Muscle of leg (tissue), 11 donors: ENCODE measurements around the gene MPRIP. TPM values are rescaled to one million over a fixed set of nuclear protein-coding genes. Genes with fewer than 3 reads are reported as not detected.

Experiments used
- DNase-seq: peaks from one replicate; pipeline ENCODE4 v3.0.0; 2013
- H3K27ac ChIP-seq: one replicate; pipeline ENCODE4 v1.5.1; 2013; ENCODE audit warnings: mild to moderate bottlenecking, low read length, control low read depth
- H3K27me3 ChIP-seq: one replicate; pipeline ENCODE4 v1.6.1; 2013; ENCODE audit warnings: low read length; ENCODE audit not compliant: control insufficient read depth, insufficient read depth
- H3K36me3 ChIP-seq: one replicate; pipeline ENCODE4 v1.6.1; 2013; ENCODE audit warnings: low read length; ENCODE audit not compliant: control insufficient read depth, insufficient read depth
- H3K4me1 ChIP-seq: one replicate; pipeline ENCODE4 v1.6.1; 2013; ENCODE audit warnings: low read length; ENCODE audit not compliant: control insufficient read depth, insufficient read depth
- H3K4me3 ChIP-seq: one replicate; pipeline ENCODE4 v1.5.1; 2013; ENCODE audit warnings: low read length, control low read depth
- H3K9me3 ChIP-seq: replicated peaks from 2 replicates; pipeline ENCODE4 v1.6.1; 2013; ENCODE audit warnings: low read depth, low read length; ENCODE audit not compliant: control insufficient read depth
- WGBS: methylation state at CpG from one replicate; pipeline ENCODE4 v1.1.5; 2013; ENCODE audit warnings: missing lambda C conversion rate; ENCODE audit not compliant: insufficient coverage; 5-methylcytosine and 5-hydroxymethylcytosine counted together
- polyA plus RNA-seq, 8 donors: library from polyadenylated mRNA; unstranded; fragments of 120-200 nt; gene quantifications; one replicate each; pipeline versions ENCODE4 v1.2.1 to v1.2.3, GENCODE V29; 2013; ENCODE audit warnings: inconsistent platforms in 1 of 8, low replicate concordance in 1 of 8; ENCODE audit not compliant: insufficient read length in 8 of 8, insufficient read depth in 1 of 8
- total RNA-seq: library from RNA; stranded (reverse); fragments of 120-200 nt; gene quantifications from one replicate; pipeline ENCODE4 v1.2.4, GENCODE V29; 2013

The MPRIP gene
- total and polyA plus RNA-seq, 9 donors: 144 to 211 (median 198) TPM

DNA sequence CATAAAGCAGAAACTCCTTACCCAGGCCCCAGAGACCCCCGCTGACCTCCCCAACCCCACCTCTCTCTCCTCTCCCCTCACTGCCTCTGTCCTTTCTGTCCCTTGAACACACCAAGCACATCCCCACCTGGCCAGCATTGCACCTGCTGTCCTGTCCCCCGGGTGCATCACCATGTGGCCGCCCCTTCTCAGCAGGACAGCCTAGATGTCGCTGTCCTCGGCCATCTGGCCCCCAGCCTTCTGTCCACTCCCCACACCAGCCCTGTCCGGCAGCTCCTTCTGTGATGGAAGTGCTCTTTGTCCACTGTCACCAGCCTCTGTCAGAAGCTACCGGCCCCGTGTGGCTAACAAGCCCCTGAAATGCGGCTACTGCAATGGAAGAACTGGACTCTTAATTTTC, 12.3 kb upstream of the MPRIP start:
- H3K9me3 ChIP-seq: no peaks in the 10 kb centered on the region
- WGBS: 47% methylated on average over 8 of the region's 9 CpGs
- H3K4me1 ChIP-seq: peaks cover 65% of the 10 kb centered on the region

DNA sequence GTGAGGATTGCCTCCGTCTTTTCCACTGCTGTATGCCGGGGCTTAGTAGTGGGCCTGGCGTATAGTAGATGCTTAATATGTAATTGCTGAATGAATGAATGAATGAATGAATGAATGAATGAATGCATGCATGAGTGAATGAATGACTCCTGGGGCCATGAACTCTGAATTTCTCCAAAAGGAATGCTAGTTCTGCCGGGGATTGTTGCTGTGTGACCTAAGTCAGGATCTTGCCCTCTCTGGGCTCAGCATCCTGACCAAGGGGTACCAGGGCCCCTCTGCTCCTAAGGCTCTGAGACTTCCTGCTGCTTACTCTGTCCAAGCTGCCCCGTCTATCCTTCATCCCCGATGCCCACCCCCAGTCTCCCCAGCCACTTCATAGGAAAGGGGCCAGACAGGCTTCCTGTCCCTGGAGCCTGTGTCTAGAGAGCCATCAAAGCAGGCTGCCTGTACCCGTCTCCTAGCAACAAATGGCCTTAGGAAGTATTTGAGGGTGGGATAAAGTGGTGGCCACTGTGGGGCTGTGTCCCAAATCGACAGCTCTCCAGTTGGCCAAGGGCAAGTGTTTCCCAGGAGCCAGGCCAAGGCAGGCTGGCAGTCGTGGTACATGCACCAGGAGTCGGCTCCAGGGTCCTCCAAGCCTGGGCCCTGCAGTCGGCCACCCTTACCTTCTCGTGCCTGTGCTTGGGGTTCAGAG, 11.6 kb upstream of the MPRIP start:
- peaks cover 61% of the 10 kb centered on the region for H3K4me1 ChIP-seq
- H3K36me3 ChIP-seq: no peaks in the 10 kb centered on the region
- 55% methylated on average over 9 of the region's 12 CpGs for WGBS
- H3K27me3 ChIP-seq: no peaks in the 10 kb centered on the region
- no peak for DNase-seq
- H3K4me3 ChIP-seq: no peak overlapping the region
- H3K9me3 ChIP-seq: no peaks in the 10 kb centered on the region
- H3K27ac ChIP-seq: no peak overlapping the region

More for the DNA sequence above, 12.3 kb upstream of the MPRIP start:
- no peak overlapping the region for H3K4me3 ChIP-seq
- H3K27ac ChIP-seq: no peak overlapping the region
- no peak for DNase-seq
- H3K27me3 ChIP-seq: no peaks in the 10 kb centered on the region
- H3K36me3 ChIP-seq: no peaks in the 10 kb centered on the region

DNA sequence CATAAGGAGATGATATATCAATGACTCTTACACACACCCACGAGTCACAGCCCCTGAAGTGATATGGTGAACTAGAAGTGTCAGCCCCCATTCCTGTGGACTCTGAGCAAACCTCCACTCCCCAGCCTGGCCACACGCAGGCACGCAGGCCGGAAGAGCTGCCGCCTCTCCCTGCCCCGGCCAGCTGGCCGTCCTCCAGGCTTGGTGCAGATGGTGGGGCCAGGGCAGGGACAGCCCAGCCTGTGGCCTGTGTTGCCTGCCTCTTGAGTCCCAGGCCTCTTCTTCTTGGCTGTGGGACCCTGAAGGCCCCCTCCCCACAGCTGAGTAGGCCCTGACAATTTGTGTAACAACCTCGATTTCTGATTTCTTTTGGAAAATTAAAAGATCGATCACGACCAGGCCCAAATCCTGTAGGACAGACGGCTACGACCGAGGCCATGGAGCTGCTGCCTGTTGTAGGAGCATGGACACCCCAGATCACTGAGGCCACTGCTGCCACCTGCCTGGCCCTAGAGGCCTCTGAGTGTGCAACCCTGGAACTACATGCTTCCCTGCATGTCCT, 10.0 kb upstream of the MPRIP start:
- Histone ChIP-seq H3K27me3 (no peaks in the 10 kb centered on the region), H3K36me3 (no peaks in the 10 kb centered on the region), H3K27ac (peak overlapping the region; percentile 70), H3K4me1 (peaks cover 71% of the 10 kb centered on the region), H3K9me3 (no peaks in the 10 kb centered on the region), H3K4me3 (no peak overlapping the region)
- 22% methylated on average over 12 of the region's 13 CpGs for WGBS
- DNase-seq: peak; percentile 80

DNA sequence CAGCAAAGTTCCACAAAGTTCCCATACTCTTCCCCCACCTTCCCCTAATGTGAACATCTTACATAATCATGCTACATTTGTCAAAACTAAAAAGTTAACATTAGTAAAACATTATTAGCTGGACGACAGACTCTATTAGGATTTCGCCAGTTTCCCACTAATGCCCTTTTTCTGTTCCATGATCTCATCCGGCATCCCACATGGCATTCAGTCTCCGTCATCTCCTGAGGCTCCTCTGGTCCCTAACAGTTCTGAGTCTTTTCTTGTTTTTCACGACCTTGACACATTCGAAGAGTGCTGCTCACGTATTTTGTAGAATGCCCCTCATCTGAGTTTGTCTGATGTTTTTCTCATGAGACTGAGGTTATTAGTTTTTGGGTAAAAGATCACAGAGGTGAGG, 8.8 kb upstream of the MPRIP start:
- Histone ChIP-seq H3K27ac (no peak overlapping the region), H3K9me3 (no peaks in the 10 kb centered on the region), H3K27me3 (no peaks in the 10 kb centered on the region), H3K4me1 (peaks cover 59% of the 10 kb centered on the region), H3K36me3 (no peaks in the 10 kb centered on the region), H3K4me3 (no peak overlapping the region)
- no peak for DNase-seq
- 98% methylated on average over 4 of the region's 7 CpGs for WGBS

DNA sequence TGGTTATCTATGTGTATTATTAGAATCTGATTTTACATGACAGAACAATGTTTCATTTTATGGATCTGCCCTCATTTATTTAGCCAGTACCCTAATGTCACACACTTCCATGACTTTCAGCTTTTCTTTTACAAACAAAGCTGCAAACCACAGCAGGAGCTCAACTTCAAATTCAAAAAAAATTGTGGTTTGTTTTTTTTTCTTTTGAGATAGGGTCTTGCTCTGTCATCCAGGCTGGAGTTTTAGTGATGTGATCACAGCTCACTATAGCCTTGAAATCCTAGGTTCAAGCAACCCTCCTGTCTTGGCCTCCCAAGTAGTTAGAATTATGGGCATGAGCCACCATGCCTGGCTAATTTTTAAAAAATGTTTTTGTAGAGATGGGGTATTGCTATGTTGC, 8.2 kb upstream of the MPRIP start:
- Histone ChIP-seq H3K4me3 (no peak overlapping the region), H3K27ac (no peak overlapping the region), H3K9me3 (no peaks in the 10 kb centered on the region), H3K36me3 (no peaks in the 10 kb centered on the region), H3K27me3 (no peaks in the 10 kb centered on the region), H3K4me1 (peaks cover 54% of the 10 kb centered on the region)
- no peak for DNase-seq

DNA sequence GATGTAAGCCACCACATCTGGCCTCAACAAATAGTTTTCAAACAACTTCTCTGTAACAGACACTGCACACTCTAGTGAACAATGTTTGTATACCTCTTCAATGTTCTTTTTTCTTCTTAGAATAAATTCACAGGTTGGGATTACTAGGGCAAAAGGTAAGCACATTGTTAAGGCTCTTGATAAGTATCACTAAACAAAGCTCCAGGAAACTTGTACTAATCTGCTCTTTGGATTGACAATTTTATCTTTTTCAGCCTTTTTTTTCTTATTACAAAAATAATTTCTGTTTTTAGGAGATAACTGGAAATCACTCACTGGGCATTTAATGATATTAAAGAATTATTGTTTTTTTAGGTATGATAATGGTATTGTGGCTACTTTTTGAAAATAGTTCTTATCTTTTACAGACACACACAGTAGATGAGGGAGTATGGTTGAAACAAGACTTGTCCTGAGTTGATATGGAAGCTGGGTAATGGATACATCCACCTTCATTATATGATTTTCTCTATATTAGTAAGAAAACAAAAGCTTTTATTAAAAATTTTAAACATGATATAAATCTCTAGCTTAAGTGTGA, 7.7 kb upstream of the MPRIP start:
- no peak overlapping the region for H3K27ac ChIP-seq
- H3K4me1 ChIP-seq: peaks cover 48% of the 10 kb centered on the region
- no peaks in the 10 kb centered on the region for H3K9me3 ChIP-seq

DNA sequence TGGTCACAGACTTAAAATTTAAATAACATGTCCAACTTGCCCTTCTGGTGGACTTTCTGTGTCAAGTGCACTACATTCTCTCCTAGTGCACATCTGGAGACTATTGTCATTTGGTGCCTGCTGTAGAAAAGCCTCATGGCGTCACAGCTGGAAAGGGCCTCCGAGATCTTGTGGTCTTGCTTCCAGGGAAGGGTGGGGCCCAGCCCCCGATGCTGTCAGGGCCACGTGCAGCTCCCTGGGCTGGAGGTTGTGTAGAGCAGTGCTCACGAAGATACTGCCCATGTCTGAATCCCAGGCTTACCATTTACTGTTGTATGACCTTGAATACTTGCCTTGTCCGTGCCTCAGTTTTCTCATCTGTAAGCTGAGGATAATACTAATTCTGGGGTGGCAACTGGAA, 6.8 kb upstream of the MPRIP start:
- no peaks in the 10 kb centered on the region for H3K27me3 ChIP-seq
- 30% methylated on average over 5 of the region's 6 CpGs for WGBS
- peak overlapping the region; percentile 74 for H3K27ac ChIP-seq
- H3K4me1 ChIP-seq: peaks cover 46% of the 10 kb centered on the region
- H3K4me3 ChIP-seq: no peak overlapping the region
- peak; percentile 66 for DNase-seq
- H3K36me3 ChIP-seq: no peaks in the 10 kb centered on the region
- H3K9me3 ChIP-seq: no peaks in the 10 kb centered on the region

More for the DNA sequence above, 7.7 kb upstream of the MPRIP start:
- no peak for DNase-seq
- H3K4me3 ChIP-seq: no peak overlapping the region
- H3K27me3 ChIP-seq: no peaks in the 10 kb centered on the region
- no peaks in the 10 kb centered on the region for H3K36me3 ChIP-seq

DNA sequence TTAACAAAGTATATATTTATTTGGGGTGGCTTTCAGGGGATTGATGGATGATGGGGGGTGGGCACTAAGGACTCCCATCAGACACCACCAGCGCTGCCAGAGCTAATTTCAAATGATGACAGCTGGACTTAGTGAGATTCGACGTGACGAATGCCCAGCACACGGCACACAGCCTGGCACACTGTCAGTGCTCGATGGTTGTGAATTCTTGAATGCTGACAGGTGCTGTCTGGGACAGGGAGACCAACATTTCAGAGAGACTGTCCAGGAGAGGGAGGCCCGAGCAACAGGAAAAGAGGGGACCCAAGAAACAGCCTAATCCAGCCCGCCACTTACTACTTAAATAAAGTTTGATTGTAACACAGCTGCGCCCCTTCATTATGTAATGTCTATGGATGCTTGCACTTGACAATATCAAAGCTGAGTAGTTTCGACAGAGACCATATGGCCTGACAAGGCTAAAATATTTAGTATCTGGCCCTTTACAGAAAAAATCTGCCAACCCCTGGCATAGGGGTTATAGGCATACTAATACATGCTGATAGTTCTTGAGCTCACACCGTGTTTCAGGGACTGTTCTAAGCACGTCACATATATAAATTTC, 6.2 kb upstream of the MPRIP start:
- DNase-seq: peak; percentile 76
- Histone ChIP-seq H3K9me3 (no peaks in the 10 kb centered on the region), H3K4me1 (peaks cover 44% of the 10 kb centered on the region), H3K27ac (peak overlapping the region; percentile 74), H3K4me3 (no peak overlapping the region), H3K36me3 (no peaks in the 10 kb centered on the region), H3K27me3 (no peaks in the 10 kb centered on the region)
- WGBS: 49% methylated on average over 6 of the region's 12 CpGs

DNA sequence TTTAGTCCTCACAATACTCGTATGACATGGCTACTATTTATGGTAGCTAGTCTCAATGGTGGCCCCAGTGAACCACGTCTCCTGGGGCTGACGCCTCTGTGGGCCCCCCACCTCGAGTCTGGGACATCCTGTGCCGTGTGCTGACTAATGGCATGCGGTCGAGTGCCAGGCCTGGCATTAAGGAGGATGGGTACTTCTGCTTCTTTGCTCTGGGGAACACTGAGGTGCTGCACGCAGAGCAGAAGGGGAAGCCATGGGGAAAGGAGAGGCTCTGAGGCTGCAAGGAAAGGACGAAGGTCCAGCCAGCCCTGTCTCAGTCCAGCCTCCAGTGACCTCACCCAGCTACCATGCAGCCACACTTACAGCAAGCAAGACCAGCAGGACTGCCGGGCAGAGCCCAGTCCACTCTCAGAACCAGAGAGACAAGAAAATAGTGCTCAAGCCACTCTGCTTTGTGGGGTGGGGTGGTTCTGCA, 5.7 kb upstream of the MPRIP start:
- peak; percentile 58 for DNase-seq
- 51% methylated on average over 8 of the region's 10 CpGs for WGBS
- no peaks in the 10 kb centered on the region for H3K27me3 ChIP-seq
- H3K9me3 ChIP-seq: no peaks in the 10 kb centered on the region
- H3K27ac ChIP-seq: peak overlapping the region; percentile 74
- peaks cover 44% of the 10 kb centered on the region for H3K4me1 ChIP-seq
- H3K4me3 ChIP-seq: no peak overlapping the region
- no peaks in the 10 kb centered on the region for H3K36me3 ChIP-seq

DNA sequence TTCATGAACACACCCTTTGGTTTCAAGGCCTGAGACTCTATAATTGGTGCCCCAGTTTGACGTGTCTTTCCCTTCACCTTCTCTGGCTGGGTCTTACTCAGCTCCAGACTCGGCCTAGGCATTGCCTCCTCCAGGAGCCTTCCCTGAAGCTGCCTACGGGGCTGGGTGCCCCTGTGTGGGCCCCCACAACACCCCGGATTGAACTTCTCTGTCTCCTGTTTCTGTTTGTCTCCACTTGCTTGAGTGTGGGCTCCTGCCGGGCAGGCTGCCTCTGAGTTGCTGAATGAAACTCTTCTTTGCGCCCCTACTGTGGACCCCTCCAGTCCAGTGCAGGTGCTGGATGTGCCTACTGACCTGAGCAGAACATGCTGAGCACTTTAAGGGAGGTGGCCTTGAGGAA, 2.3 kb upstream of the MPRIP start:
- Histone ChIP-seq H3K27ac (no peak overlapping the region), H3K27me3 (no peaks in the 10 kb centered on the region), H3K36me3 (no peaks in the 10 kb centered on the region), H3K4me1 (peaks cover 54% of the 10 kb centered on the region), H3K4me3 (no peak overlapping the region), H3K9me3 (no peaks in the 10 kb centered on the region)
- no peak for DNase-seq
- 53% methylated on average over 4 of the region's 6 CpGs for WGBS
